Hepatocyte (in vitro differentiated cells): Measurements from ENCODE around the gene DSCAML1.

Source experiments
- EZH2 ChIP-seq: fragments of 200-600 bp; sonication (generic); IDR thresholded peaks from 2 replicates; pipeline ENCODE4 v1.6.1; 2016; ENCODE audit warnings: antibody characterized with exemption, mild to moderate bottlenecking, borderline replicate concordance
- TF ChIP-seq, protein P1 (sequence below): fragments of 200-600 bp; sonication (generic); IDR thresholded peaks from 2 replicates; pipeline ENCODE4 v1.5.1; 2016; ENCODE audit warnings: antibody characterized with exemption, mild to moderate bottlenecking; ENCODE audit not compliant: poor library complexity

DNA sequence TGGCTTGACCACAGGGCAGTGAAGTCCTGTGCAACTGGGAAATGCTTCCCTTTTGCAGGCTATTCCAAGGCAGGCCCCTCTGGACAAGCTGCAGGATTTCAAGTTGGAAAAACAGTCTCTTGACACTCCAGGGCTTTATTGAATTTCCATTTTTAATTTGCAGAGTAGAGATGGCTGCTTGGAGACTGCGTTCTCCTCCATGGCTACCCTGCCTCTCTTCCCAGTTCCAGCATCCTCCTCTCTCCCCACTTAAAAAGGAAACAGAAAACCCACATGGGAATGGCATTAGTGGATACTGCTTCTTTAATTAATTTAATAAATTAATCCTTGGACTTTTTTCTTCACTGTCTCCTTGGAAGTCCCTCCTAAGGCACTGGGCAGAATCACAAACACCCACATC, 115.6 kb downstream of the DSCAML1 start:
- TF ChIP-seq, protein P1, sequence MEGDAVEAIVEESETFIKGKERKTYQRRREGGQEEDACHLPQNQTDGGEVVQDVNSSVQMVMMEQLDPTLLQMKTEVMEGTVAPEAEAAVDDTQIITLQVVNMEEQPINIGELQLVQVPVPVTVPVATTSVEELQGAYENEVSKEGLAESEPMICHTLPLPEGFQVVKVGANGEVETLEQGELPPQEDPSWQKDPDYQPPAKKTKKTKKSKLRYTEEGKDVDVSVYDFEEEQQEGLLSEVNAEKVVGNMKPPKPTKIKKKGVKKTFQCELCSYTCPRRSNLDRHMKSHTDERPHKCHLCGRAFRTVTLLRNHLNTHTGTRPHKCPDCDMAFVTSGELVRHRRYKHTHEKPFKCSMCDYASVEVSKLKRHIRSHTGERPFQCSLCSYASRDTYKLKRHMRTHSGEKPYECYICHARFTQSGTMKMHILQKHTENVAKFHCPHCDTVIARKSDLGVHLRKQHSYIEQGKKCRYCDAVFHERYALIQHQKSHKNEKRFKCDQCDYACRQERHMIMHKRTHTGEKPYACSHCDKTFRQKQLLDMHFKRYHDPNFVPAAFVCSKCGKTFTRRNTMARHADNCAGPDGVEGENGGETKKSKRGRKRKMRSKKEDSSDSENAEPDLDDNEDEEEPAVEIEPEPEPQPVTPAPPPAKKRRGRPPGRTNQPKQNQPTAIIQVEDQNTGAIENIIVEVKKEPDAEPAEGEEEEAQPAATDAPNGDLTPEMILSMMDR: no peak
- TF ChIP-seq EZH2: no peak
